H1 (cell line): ENCODE measurements around the gene DSP. TPM values are rescaled to one million over a fixed set of nuclear protein-coding genes. Genes with fewer than 3 reads are reported as not detected.

ENCODE experiments used
- CTCF ChIA-PET: fragments of 300-600 bp; sonication (Branson Sonifier 250); formaldehyde crosslinking; loops from one replicate; lab custom pipeline; 2021; ENCODE audit not compliant: partially characterized antibody; lab: Charles Lee
- POLR2A ChIA-PET: fragments of 300-600 bp; sonication (Branson Sonifier 250); formaldehyde crosslinking; loops from one replicate; lab custom pipeline; 2021; ENCODE audit warnings: inconsistent platforms; ENCODE audit not compliant: partially characterized antibody; lab: Charles Lee
- DNase-seq, 2 experiments: peaks; one replicate each; pipeline versions ENCODE4 v3.0.0 to v3.0.0-alpha.2; 2010 to 2022; ENCODE audit warnings: low spot score in 2 of 2, low read depth in 1 of 2, mixed read lengths in 1 of 2
- FAIRE-seq: peaks from 2 replicates; lab custom pipeline; 2011; peaks lifted over from hg19 to GRCh38; lab: Jason Lieb, UNC
- H2AFZ ChIP-seq: 2 replicates; pipeline ENCODE4 v1.8.1; 2012; ENCODE audit warnings: low read length, inconsistent platforms
- H2AK5ac ChIP-seq: 2 replicates; pipeline ENCODE4 v1.6.1; 2013; ENCODE audit warnings: low read depth, low read length
- H2BK120ac ChIP-seq: replicated peaks from 2 replicates; pipeline ENCODE3; 2013; ENCODE audit warnings: low read depth, low read length, inconsistent platforms
- H2BK12ac ChIP-seq: 2 replicates; pipeline ENCODE4 v1.6.1; 2013; ENCODE audit warnings: low read depth, low read length
- H2BK15ac ChIP-seq: 2 replicates; pipeline ENCODE4 v1.6.1; 2013; ENCODE audit warnings: low read length
- H2BK20ac ChIP-seq: 2 replicates; pipeline ENCODE4 v1.6.1; 2013; ENCODE audit warnings: low read length
- H2BK5ac ChIP-seq: 2 replicates; pipeline ENCODE4 v1.6.1; 2013; ENCODE audit warnings: low read depth, low read length
- H3K14ac ChIP-seq: 2 replicates; pipeline ENCODE4 v1.6.1; 2013; ENCODE audit warnings: inconsistent platforms; ENCODE audit not compliant: insufficient read length
- H3K18ac ChIP-seq: 2 replicates; pipeline ENCODE4 v1.6.1; 2013; ENCODE audit warnings: low read length; ENCODE audit errors: extremely low read depth
- H3K23ac ChIP-seq: 2 replicates; pipeline ENCODE4 v1.6.1; 2013; ENCODE audit warnings: inconsistent platforms; ENCODE audit not compliant: insufficient read length
- H3K23me2 ChIP-seq: 2 replicates; pipeline ENCODE4 v1.6.1; 2013; ENCODE audit warnings: low read depth, low read length
- H3K27ac ChIP-seq: 2 replicates; pipeline ENCODE4 v1.6.1; 2011; ENCODE audit warnings: low read depth, low read length, inconsistent platforms
- H3K27me3 ChIP-seq, 4 experiments: replicated peaks in 1 of 4; 1 replicate in 1 of 4; 2 replicates in 3 of 4; pipeline versions ENCODE4 v1.6.1 to v1.8.1; 2011 to 2013; ENCODE audit warnings: low read length in 3 of 4, mild to moderate bottlenecking in 3 of 4, inconsistent platforms in 2 of 4, mixed read lengths in 2 of 4, moderate library complexity in 1 of 4; ENCODE audit not compliant: control insufficient read depth in 3 of 4, insufficient read depth in 3 of 4; ENCODE audit errors: extremely low read depth in 1 of 4
- H3K36me3 ChIP-seq, 4 experiments: 2 replicates each; pipeline versions ENCODE4 v1.6.1 to v1.8.1; 2011 to 2013; ENCODE audit warnings: mild to moderate bottlenecking in 4 of 4, low read length in 3 of 4, moderate library complexity in 2 of 4, control low read depth in 1 of 4, inconsistent platforms in 1 of 4; ENCODE audit not compliant: insufficient read depth in 4 of 4, control insufficient read depth in 2 of 4
- H3K4ac ChIP-seq: replicated peaks from 2 replicates; pipeline ENCODE3; 2013; ENCODE audit warnings: low read length, low read depth, mixed read lengths, inconsistent platforms; ENCODE audit not compliant: insufficient read length
- H3K4me1 ChIP-seq, 4 experiments: replicated peaks in 1 of 4; 1 replicate in 1 of 4; 2 replicates in 3 of 4; pipeline versions ENCODE4 v1.6.1 to v1.8.1; 2011 to 2013; ENCODE audit warnings: low read length in 3 of 4, inconsistent platforms in 2 of 4, mixed read lengths in 1 of 4; ENCODE audit not compliant: insufficient read depth in 4 of 4, control insufficient read depth in 3 of 4
- H3K4me2 ChIP-seq, 2 experiments: 2 replicates each; pipeline versions ENCODE4 v1.6.1 to v1.8.1; 2011 to 2013; ENCODE audit warnings: low read depth in 2 of 2, low read length in 2 of 2, control low read depth in 1 of 2, inconsistent platforms in 1 of 2, mild to moderate bottlenecking in 1 of 2; ENCODE audit not compliant: insufficient read depth in 1 of 2
- H3K4me3 ChIP-seq, 4 experiments: fragments of 200-600, 300-600 bp in 1 of 4; sonication (generic), shearing (Covaris generic), sonication (Bioruptor Twin) in 1 of 4; 2 replicates each; pipeline versions ENCODE4 v1.5.1 to v1.8.1; 2011 to 2016; ENCODE audit warnings: low read length in 4 of 4, low read depth in 3 of 4, control low read depth in 2 of 4, inconsistent platforms in 2 of 4, mild to moderate bottlenecking in 2 of 4, mixed read lengths in 1 of 4, moderate library complexity in 1 of 4; ENCODE audit not compliant: insufficient read depth in 2 of 4; ENCODE audit errors: extremely low read depth in 1 of 4
- H3K56ac ChIP-seq: replicated peaks from 2 replicates; pipeline ENCODE3; 2013; ENCODE audit warnings: low read depth, mild to moderate bottlenecking, mixed read lengths, low read length, inconsistent platforms; ENCODE audit not compliant: insufficient read length
- H3K79me1 ChIP-seq: 2 replicates; pipeline ENCODE4 v1.6.1; 2013; ENCODE audit warnings: low read depth, low read length, control low read depth
- H3K79me2 ChIP-seq, 2 experiments: 2 replicates each; pipeline versions ENCODE4 v1.6.1 to v1.8.1; 2012 to 2013; ENCODE audit warnings: low read length in 2 of 2, mild to moderate bottlenecking in 2 of 2, inconsistent platforms in 1 of 2; ENCODE audit not compliant: insufficient read depth in 2 of 2, control insufficient read depth in 1 of 2
- H3K9ac ChIP-seq, 4 experiments: replicated peaks in 1 of 4; 1 replicate in 1 of 4; 2 replicates in 3 of 4; pipeline versions ENCODE4 v1.6.1 to v1.8.1; 2011 to 2013; ENCODE audit warnings: low read depth in 3 of 4, low read length in 3 of 4, control low read depth in 2 of 4, mild to moderate bottlenecking in 2 of 4, moderate library complexity in 2 of 4, inconsistent platforms in 1 of 4; ENCODE audit errors: extremely low read depth in 1 of 4
- H3K9me3 ChIP-seq, 2 experiments: 2 replicates each; pipeline versions ENCODE4 v1.6.1 to v1.8.1; 2012 to 2013; ENCODE audit warnings: mild to moderate bottlenecking in 2 of 2, moderate library complexity in 2 of 2, control low read depth in 1 of 2, inconsistent platforms in 1 of 2, low read depth in 1 of 2, low read length in 1 of 2, mixed read lengths in 1 of 2; ENCODE audit not compliant: insufficient read depth in 2 of 2
- H4K20me1 ChIP-seq, 2 experiments: replicated peaks in 1 of 2; 2 replicates each; pipeline versions ENCODE3 to v1.8.1; 2011 to 2013; ENCODE audit warnings: inconsistent platforms in 2 of 2, low read length in 2 of 2, mild to moderate bottlenecking in 1 of 2; ENCODE audit not compliant: insufficient read depth in 2 of 2, control insufficient read depth in 1 of 2
- H4K5ac ChIP-seq: 2 replicates; pipeline ENCODE4 v1.6.1; 2013; ENCODE audit warnings: low read length, low read depth, mixed read lengths, inconsistent platforms; ENCODE audit not compliant: insufficient read length
- H4K8ac ChIP-seq: 2 replicates; pipeline ENCODE4 v1.8.0; 2013; ENCODE audit warnings: mild to moderate bottlenecking, moderate library complexity, low read length, inconsistent platforms; ENCODE audit not compliant: insufficient read depth; ENCODE audit errors: extremely low read depth
- H4K91ac ChIP-seq: replicated peaks from 2 replicates; pipeline ENCODE3; 2013; ENCODE audit warnings: low read length, mixed read lengths, inconsistent platforms; ENCODE audit not compliant: insufficient read length
- ASH2L ChIP-seq: fragments of 200-600, 300-600 bp; sonication (generic); IDR thresholded peaks from one replicate; pipeline ENCODE4 v1.7.1; 2017; ENCODE audit warnings: low read length
- ATF3 ChIP-seq: IDR thresholded peaks from 2 replicates; pipeline ENCODE4 v1.6.1; 2011; ENCODE audit warnings: low read depth, mild to moderate bottlenecking, low read length; ENCODE audit not compliant: insufficient read depth
- BRCA1 ChIP-seq: IDR thresholded peaks from 2 replicates; pipeline ENCODE4 v1.6.1; 2012; ENCODE audit warnings: low read depth, low read length, improper control_type of control experiment
- JUN ChIP-seq: IDR thresholded peaks from 2 replicates; pipeline ENCODE4 v1.6.1; 2011; ENCODE audit warnings: low read depth, mild to moderate bottlenecking, improper control_type of control experiment, low read length
- JUND ChIP-seq: IDR thresholded peaks from 2 replicates; pipeline ENCODE4 v1.6.1; 2011; ENCODE audit warnings: mild to moderate bottlenecking, improper control_type of control experiment, low read length
- MAX ChIP-seq: IDR thresholded peaks from 2 replicates; pipeline ENCODE4 v1.6.1; 2012; ENCODE audit warnings: inconsistent platforms
- RAD21 ChIP-seq, 2 experiments: IDR thresholded peaks in 1 of 2; conservative IDR thresholded peaks in 1 of 2; 2 replicates each; pipeline ENCODE4 v1.6.1; 2011; ENCODE audit warnings: low read depth in 2 of 2, low read length in 2 of 2, improper control_type of control experiment in 1 of 2, inconsistent platforms in 1 of 2, mild to moderate bottlenecking in 1 of 2, moderate library complexity in 1 of 2
- SP2 ChIP-seq: IDR thresholded peaks from 2 replicates; pipeline ENCODE4 v1.6.1; 2012; ENCODE audit warnings: mild to moderate bottlenecking, low read length, inconsistent platforms
- TBP ChIP-seq: IDR thresholded peaks from 2 replicates; pipeline ENCODE4 v1.6.1; 2011; ENCODE audit warnings: low read depth, low read length, improper control_type of control experiment
- WGBS, 2 experiments: shearing (Covaris generic) in 1 of 2; methylation state at CpG; one replicate each; pipeline versions ENCODE4 v1.1.6 to v1.1.7; 2013 to 2015; ENCODE audit warnings: low lambda C conversion rate in 2 of 2, mixed read lengths in 2 of 2, inconsistent platforms in 1 of 2, low coverage in 1 of 2, missing lambda C conversion rate in 1 of 2; ENCODE audit not compliant: insufficient replicate concordance in 2 of 2, insufficient coverage in 1 of 2, insufficient read length in 1 of 2; ENCODE audit errors: extremely low coverage in 1 of 2, missing lambda C conversion rate in 1 of 2; 5-methylcytosine and 5-hydroxymethylcytosine counted together
- polyA plus RNA-seq, 7 experiments: library from polyadenylated mRNA; depleted of rRNA in 3 of 7; stranded (reverse) in 5 of 7; unstranded in 2 of 7; fragments of >200 nt in 5 of 7; fragments of 200-250 nt in 2 of 7; gene quantifications; 1 replicate in 5 of 7; 2 replicates in 1 of 7; 4 replicates in 1 of 7; pipeline versions ENCODE4 v1.2.1 to v1.2.3, GENCODE V29; 2011 to 2013; ENCODE audit warnings: missing spikeins in 2 of 7, mixed read lengths in 2 of 7
- total RNA-seq: library from RNA; stranded (reverse); fragmentation: NEBNext Ultra II Directional; extraction: Animal tissue kit (Norgen Biotek cat#: 25700); gene quantifications from 2 replicates; pipeline ENCODE4 v1.2.1, GENCODE V29; 2021

Gene DSP
- total and polyA plus RNA-seq, 2 of the 8 experiments (the other 6 are each of a cell fraction or from before 2014, with no cell fraction given) = 14.3 to 48.5 TPM

- H2BK5ac ChIP-seq = no peak overlapping the region
- H4K5ac ChIP-seq = no peak overlapping the region
- H2AK5ac ChIP-seq = no peak overlapping the region
- H3K9me3 ChIP-seq = no peaks in the 10 kb centered on the region
- peaks cover 20 to 87% (median 57%) of the 10 kb centered on the region in 4 experiments for H3K36me3 ChIP-seq
- FAIRE-seq = no peak
- H3K79me2 ChIP-seq = no peaks in the 10 kb centered on the region
- TF ChIP-seq RAD21 (IDR thresholded peaks at IDR 0.05 in 1 of 2, conservative IDR thresholded peaks at IDR 0.05 in 1 of 2; ENCODE audit: low read depth in 2 of 2, low read length in 2 of 2) (no peak), JUND (no peak), ATF3 (no peak), TBP (no peak), MAX (no peak), JUN (no peak), ASH2L (no peak), BRCA1 (no peak), SP2 (no peak)
- DNase-seq = no peak
- no peaks in the 10 kb centered on the region for H4K20me1 ChIP-seq
- no peak overlapping the region for H3K14ac ChIP-seq
- H2BK20ac ChIP-seq = no peak overlapping the region
- H3K23ac ChIP-seq = no peak overlapping the region
- no peak overlapping the region for H3K18ac ChIP-seq
- 92% methylated on average over 9 of the region's 9 CpGs; no CpG with 5 or more reads in 1 of the 2 experiments for WGBS, 2 experiments
- H3K9ac ChIP-seq = no peak overlapping the region
- H3K4me3 ChIP-seq = no peak overlapping the region
- H2AFZ ChIP-seq = no peak overlapping the region
- ChIA-PET POLR2A (interaction anchor here (1.5 kb wide), 1 partner anchor 11 kb away, joined by 3 read pairs; no protein-coding TSS in a partner anchor), CTCF (interaction anchor here (1.4 to 1.6 kb wide), 3 partner anchors 14 to 190 kb away, joined by 3 to 5 read pairs (median 4); partner anchors contain the start of genes CAGE1 and RIOK1)
- no peak overlapping the region for H3K4ac ChIP-seq
- no peaks in the 10 kb centered on the region for H3K4me1 ChIP-seq
- H2BK120ac ChIP-seq = no peak overlapping the region
- no peaks in the 10 kb centered on the region for H3K79me1 ChIP-seq
- no peak overlapping the region for H4K91ac ChIP-seq
- H2BK12ac ChIP-seq = no peak overlapping the region
- H3K27ac ChIP-seq = no peak overlapping the region
- H4K8ac ChIP-seq = no peak overlapping the region
- H3K23me2 ChIP-seq = no peaks in the 10 kb centered on the region
- no peaks in the 10 kb centered on the region for H3K27me3 ChIP-seq
- H3K56ac ChIP-seq = no peak overlapping the region
- no peak overlapping the region for H2BK15ac ChIP-seq
- no peak overlapping the region for H3K4me2 ChIP-seq
Observed at GRCh38 chr6:7579851-7580250, 38.4 kb downstream of the DSP start.
